Effector CD4-positive, alpha-beta T cell (primary cell): Measurements from ENCODE around the gene LSAMP.

ENCODE experiments used
- DNase-seq: peaks from one replicate; pipeline ENCODE4 v3.0.0-alpha.2; 2020

The LSAMP gene

GRCh38 chr3:116048991-116049390, 396.3 kb downstream of the LSAMP start:
- no peak for DNase-seq

- no peak for DNase-seq
These were observed 398.9 kb downstream of the LSAMP start for GRCh38 chr3:116046350-116046749.

GRCh38 chr3:116045314-116045713, 400.0 kb downstream of the LSAMP start:
- no peak for DNase-seq

- no peak for DNase-seq
These were observed 405.1 kb downstream of the LSAMP start for GRCh38 chr3:116040152-116040551.

GRCh38 chr3:116039651-116039985, 405.7 kb downstream of the LSAMP start:
- no peak for DNase-seq

GRCh38 chr3:116038968-116039650, 406.2 kb downstream of the LSAMP start:
- no peak for DNase-seq

- no peak for DNase-seq
These were observed 407.1 kb downstream of the LSAMP start for GRCh38 chr3:116037954-116038911.

GRCh38 chr3:116035429-116035828, 409.9 kb downstream of the LSAMP start:
- DNase-seq: no peak

- no peak for DNase-seq
These were observed 410.5 kb downstream of the LSAMP start for GRCh38 chr3:116034794-116035193.

GRCh38 chr3:116034086-116034485, 411.2 kb downstream of the LSAMP start:
- DNase-seq: no peak

GRCh38 chr3:116033516-116033915, 411.8 kb downstream of the LSAMP start:
- DNase-seq: no peak

GRCh38 chr3:116032176-116032575, 413.1 kb downstream of the LSAMP start:
- no peak for DNase-seq

GRCh38 chr3:116030131-116030850, 415.0 kb downstream of the LSAMP start:
- DNase-seq: no peak

GRCh38 chr3:116029266-116029665, 416.0 kb downstream of the LSAMP start:
- no peak for DNase-seq

GRCh38 chr3:116028157-116028556, 417.1 kb downstream of the LSAMP start:
- DNase-seq: no peak

- DNase-seq: no peak
These were observed 424.3 kb downstream of the LSAMP start for GRCh38 chr3:116020989-116021388.

- no peak for DNase-seq
These were observed 424.8 kb downstream of the LSAMP start for GRCh38 chr3:116020495-116020894.

- DNase-seq: no peak
These were observed 426.0 kb downstream of the LSAMP start for GRCh38 chr3:116019254-116019763.

- no peak for DNase-seq
These were observed 426.6 kb downstream of the LSAMP start for GRCh38 chr3:116018646-116019045.

GRCh38 chr3:116015931-116016330, 429.4 kb downstream of the LSAMP start:
- DNase-seq: no peak

- no peak for DNase-seq
These were observed 438.3 kb downstream of the LSAMP start for GRCh38 chr3:116007000-116007399.

- DNase-seq: no peak
These were observed 439.9 kb downstream of the LSAMP start for GRCh38 chr3:116005404-116005803.

GRCh38 chr3:116002235-116002634, 443.1 kb downstream of the LSAMP start:
- no peak for DNase-seq
